ENCODE measurements around the gene GPX1.
A peak's percentile ranks its signal among the peaks of the same experiment; 100 is the strongest.
"Not testable (repeated sequence)": the region's sequence is repeated elsewhere in the genome, so short reads cannot be mapped to it uniquely, and the experiment has no call there.

Gene GPX1

DNA sequence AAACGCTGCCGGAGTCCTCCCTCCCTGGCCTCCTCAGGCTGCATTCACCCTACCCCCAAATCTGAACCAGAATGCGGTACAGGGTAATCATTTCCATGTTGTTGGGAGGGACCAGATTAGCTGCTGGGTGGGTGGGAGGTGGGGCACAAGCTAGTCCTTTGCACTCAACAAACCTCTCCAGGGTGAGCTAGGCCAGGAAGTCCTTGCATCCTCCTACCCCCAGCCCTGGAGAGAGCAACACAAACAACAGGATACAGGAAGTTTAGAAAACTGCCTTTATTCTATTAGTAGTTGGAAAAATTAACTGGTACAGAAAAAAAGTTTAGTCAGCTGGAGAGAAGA is 702 bp upstream of the GPX1 start:
- in situ Hi-C loops (cut with HindIII; ENCODE audit: low sequenced_read_pairs): no loop called here
- peak overlapping the region; percentile 61 for H3K4me3 ChIP-seq (ENCODE audit: low read depth, low read length)
- DNase-seq (ENCODE audit: low read depth): no peak
- TF ChIP-seq, protein P1, sequence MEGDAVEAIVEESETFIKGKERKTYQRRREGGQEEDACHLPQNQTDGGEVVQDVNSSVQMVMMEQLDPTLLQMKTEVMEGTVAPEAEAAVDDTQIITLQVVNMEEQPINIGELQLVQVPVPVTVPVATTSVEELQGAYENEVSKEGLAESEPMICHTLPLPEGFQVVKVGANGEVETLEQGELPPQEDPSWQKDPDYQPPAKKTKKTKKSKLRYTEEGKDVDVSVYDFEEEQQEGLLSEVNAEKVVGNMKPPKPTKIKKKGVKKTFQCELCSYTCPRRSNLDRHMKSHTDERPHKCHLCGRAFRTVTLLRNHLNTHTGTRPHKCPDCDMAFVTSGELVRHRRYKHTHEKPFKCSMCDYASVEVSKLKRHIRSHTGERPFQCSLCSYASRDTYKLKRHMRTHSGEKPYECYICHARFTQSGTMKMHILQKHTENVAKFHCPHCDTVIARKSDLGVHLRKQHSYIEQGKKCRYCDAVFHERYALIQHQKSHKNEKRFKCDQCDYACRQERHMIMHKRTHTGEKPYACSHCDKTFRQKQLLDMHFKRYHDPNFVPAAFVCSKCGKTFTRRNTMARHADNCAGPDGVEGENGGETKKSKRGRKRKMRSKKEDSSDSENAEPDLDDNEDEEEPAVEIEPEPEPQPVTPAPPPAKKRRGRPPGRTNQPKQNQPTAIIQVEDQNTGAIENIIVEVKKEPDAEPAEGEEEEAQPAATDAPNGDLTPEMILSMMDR (IDR thresholded peaks at IDR 0.05; ENCODE audit: low read depth, low read length, missing control alignments): no peak

DNA sequence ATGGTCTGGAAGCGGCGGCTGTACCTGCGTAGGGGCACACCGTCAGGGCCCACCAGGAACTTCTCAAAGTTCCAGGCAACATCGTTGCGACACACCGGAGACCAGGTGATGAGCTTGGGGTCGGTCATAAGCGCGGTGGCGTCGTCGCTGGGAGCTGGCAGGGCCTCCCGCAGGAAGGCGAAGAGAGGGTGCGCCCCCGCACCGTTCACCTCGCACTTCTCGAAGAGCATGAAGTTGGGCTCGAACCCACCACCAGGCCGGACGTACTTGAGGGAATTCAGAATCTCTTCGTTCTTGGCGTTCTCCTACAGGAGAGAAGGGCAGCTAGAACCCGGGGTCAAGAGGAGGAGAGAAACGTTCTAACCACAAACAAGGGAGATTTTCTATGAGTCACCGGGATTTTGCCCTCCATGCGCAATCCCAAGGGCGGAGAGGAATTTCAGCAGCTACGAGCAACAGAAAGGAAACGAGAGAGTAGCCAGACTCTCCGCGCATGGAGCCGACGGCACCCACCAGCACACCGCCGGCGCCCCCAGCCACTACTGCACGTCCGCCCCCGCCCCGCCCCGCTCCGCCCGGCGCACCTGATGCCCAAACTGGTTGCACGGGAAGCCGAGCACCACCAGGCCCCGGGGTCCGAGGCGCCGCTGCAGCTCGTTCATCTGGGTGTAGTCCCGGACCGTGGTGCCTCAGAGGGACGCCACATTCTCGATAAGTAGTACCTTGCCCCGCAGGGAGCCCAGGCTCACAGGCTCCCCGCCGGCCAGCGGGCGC is 523 bp downstream of the GPX1 start:
- peak overlapping the region; percentile 61 for H3K4me3 ChIP-seq (ENCODE audit: low read depth, low read length)
- in situ Hi-C loops (cut with HindIII; ENCODE audit: low sequenced_read_pairs): not testable (repeated sequence)
- DNase-seq (ENCODE audit: low read depth): peak; percentile 71

DNA sequence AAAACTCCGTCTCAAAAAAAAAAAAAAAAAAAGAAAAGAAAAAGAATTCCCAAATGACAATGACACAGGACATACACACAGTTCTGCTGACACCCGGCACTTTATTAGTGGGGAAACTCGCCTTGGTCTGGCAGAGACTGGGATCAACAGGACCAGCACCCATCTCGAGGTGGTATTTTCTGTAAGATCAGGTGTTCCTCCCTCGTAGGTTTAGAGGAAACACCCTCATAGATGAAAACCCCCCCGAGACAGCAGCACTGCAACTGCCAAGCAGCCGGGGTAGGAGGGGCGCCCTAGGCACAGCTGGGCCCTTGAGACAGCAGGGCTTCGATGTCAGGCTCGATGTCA is 1.1 kb downstream of the GPX1 start:
- DNase-seq (ENCODE audit: low read depth); in situ Hi-C loops (cut with HindIII; ENCODE audit: low sequenced_read_pairs): not testable (repeated sequence)
- peak overlapping the region; percentile 61 for H3K4me3 ChIP-seq (ENCODE audit: low read depth, low read length)

DNA sequence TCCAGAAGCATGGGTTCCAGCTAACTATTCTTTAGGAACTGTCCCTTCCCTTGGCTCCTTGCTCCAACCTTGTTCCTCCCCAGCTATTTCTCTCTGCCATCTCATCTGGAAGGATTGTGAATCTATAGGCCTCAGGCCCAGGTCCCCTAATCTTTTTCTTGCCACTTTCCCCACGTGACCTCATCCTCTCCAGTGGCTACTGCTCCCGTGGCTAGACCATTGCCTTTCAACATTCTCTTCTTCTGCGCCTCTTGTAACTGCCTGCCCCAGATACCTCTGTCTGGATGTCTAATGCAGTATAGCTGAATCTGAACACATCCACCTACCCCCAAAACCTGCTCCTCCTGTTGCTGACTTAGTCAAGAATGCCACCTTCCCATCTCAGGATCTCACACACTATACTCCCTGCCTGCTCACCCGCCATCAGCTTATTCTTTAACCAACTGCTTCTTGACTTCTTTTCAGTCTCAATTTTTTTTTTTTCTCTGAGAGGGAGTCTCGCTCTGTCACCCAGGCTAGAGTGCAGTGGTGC is 5.2 kb downstream of the GPX1 start:
- in situ Hi-C loops (cut with HindIII; ENCODE audit: low sequenced_read_pairs): no loop called here
- DNase-seq (ENCODE audit: low read depth): no peak
- TF ChIP-seq, protein P1 (IDR thresholded peaks at IDR 0.05; ENCODE audit: low read depth, low read length, missing control alignments): no peak
- H3K4me3 ChIP-seq (ENCODE audit: low read depth, low read length): no peak overlapping the region

DNA sequence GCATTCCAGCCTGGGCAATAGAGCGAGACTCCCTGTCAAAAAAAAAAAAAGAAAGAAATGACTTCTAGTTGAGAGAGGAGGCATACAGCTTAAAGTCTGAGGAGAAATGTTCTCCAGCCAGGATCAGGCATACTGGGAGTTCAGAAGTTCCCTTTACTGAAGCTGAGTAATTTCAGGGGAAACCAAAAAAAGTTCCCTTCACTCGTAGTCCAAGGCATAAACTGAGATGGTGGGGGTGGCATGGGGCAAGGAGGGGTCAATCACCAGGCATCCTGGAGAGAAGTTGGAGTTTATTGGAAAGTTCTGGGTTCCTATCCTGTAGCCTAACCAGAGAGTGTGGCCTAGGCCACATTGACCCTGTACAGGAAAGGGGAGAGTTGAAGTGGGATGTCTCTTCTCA is 5.9 kb downstream of the GPX1 start:
- no peak for DNase-seq (ENCODE audit: low read depth)
- in situ Hi-C loops (cut with HindIII; ENCODE audit: low sequenced_read_pairs): no loop called here

DNA sequence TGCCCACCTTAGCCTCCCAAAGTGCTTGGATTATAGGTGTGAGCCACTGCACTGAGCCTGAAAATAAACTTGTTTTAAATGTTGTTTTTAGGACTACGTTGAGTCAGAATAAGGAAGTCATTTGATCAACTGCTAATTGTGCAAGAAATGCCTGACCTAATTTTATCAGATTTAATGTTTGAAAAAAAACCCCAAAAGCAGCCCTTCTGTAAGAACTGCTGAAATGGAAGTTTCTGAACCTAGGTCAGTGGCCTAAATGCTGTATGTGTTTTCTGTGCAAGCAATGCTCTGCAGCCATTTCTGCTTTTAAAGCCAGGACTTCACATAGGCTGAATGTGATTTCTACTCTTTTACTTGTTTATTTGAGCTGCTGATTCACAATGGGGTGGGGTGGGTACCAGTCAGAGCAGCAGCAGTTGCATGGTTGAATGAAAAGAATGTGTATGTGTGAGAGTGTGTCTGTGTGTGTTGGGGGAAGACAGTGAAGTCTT is 6.6 kb downstream of the GPX1 start:
- H3K4me3 ChIP-seq (ENCODE audit: low read depth, low read length): no peak overlapping the region
- in situ Hi-C loops (cut with HindIII; ENCODE audit: low sequenced_read_pairs): no loop called here
- TF ChIP-seq, protein P1 (IDR thresholded peaks at IDR 0.05; ENCODE audit: low read depth, low read length, missing control alignments): no peak
- no peak for DNase-seq (ENCODE audit: low read depth)

More for the DNA sequence above, 5.9 kb downstream of the GPX1 start:
- TF ChIP-seq, protein P1 (IDR thresholded peaks at IDR 0.05; ENCODE audit: low read depth, low read length, missing control alignments): no peak
- no peak overlapping the region for H3K4me3 ChIP-seq (ENCODE audit: low read depth, low read length)

DNA sequence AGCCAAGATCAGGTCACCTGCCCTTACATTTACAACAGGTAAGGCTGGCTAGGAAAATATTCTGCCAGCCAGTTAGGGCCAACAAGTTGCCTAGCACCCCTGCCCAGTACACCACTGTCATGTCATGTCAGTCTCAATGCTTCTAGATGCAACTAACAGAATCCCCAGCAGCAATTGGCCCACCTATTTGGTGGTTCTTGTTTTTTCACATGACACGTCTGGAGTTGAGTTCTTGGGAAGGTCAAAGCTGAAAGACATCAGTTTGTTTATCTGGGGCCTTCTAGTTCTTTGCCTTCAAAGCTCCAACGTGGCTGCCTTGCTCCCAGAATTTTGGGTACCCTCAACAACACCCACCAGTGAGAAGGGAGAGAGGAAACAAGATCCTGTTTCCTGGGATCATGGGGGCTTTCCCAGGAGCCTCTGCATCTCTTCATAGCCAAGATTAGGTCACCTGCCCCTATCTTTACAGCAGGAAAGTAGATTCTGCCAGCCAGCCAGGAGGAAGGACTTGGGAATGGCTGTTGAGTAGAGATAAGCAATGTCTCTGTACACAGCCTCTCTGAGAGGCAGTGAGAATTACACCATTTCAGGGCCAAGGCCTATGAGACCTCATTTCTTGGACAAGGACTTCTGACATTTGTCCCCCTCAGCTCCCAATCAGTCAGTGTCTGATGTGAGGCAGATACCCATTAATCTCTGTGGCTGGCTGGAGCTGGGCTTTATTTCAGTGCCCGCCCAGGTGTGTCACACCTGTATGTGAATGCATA is 8.6 kb downstream of the GPX1 start:
- no peak for DNase-seq (ENCODE audit: low read depth)
- no peak overlapping the region for H3K4me3 ChIP-seq (ENCODE audit: low read depth, low read length)
- in situ Hi-C loops (cut with HindIII; ENCODE audit: low sequenced_read_pairs): no loop called here
- TF ChIP-seq, protein P1 (IDR thresholded peaks at IDR 0.05; ENCODE audit: low read depth, low read length, missing control alignments): no peak

DNA sequence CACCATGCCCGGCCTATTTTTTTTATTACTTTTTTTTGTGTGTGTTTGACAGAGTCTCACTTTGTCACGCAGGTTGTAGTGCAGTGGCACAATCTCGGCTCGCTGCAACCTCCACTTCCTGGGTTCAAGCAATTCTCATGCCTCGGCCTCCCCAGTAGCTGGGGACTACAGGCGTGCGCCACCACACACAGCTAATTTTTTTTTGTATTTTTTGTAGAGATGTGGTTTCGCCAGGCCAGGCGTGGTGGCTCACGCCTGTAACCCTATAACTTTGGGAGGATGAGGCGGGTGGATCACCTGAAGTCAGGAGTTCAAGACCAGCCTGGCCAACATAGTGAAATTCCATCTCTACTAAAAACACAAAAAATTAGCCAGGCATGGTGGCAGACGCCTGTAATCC is 9.8 kb downstream of the GPX1 start:
- in situ Hi-C loops (cut with HindIII; ENCODE audit: low sequenced_read_pairs); DNase-seq (ENCODE audit: low read depth): not testable (repeated sequence)

More for the DNA sequence above, 9.8 kb downstream of the GPX1 start:
- H3K4me3 ChIP-seq (ENCODE audit: low read depth, low read length): not testable (repeated sequence)
